Trophoblast cell (in vitro differentiated cells and primary cell): Measurements from ENCODE around the gene PAK1IP1.
"Not testable (repeated sequence)": the region's sequence is repeated elsewhere in the genome, so short reads cannot be mapped to it uniquely, and the experiment has no call there.

Experiments
- DNase-seq, 2 donors: peaks; one replicate each; pipeline ENCODE4 v3.0.0-alpha.2; 2016
- H2AFZ ChIP-seq: 2 replicates; pipeline ENCODE4 v1.6.1; 2013; ENCODE audit warnings: low read length, moderate library complexity, mild to moderate bottlenecking; ENCODE audit not compliant: insufficient read depth, poor library complexity
- H2AK5ac ChIP-seq: 2 replicates; pipeline ENCODE4 v1.6.1; 2013; ENCODE audit warnings: mild to moderate bottlenecking, low read length
- H2BK120ac ChIP-seq: 2 replicates; pipeline ENCODE4 v1.6.1; 2013; ENCODE audit warnings: low read length, mild to moderate bottlenecking, moderate library complexity; ENCODE audit not compliant: insufficient read depth, poor library complexity
- H2BK12ac ChIP-seq: 2 replicates; pipeline ENCODE4 v1.6.1; 2013; ENCODE audit warnings: mild to moderate bottlenecking, low read length, moderate library complexity
- H2BK5ac ChIP-seq: 2 replicates; pipeline ENCODE4 v1.6.1; 2013; ENCODE audit warnings: low read length, low read depth, moderate library complexity, mild to moderate bottlenecking; ENCODE audit not compliant: poor library complexity
- H3K14ac ChIP-seq: 2 replicates; pipeline ENCODE4 v1.6.1; 2013; ENCODE audit warnings: mild to moderate bottlenecking, low read length
- H3K18ac ChIP-seq: 2 replicates; pipeline ENCODE4 v1.6.1; 2013; ENCODE audit warnings: mild to moderate bottlenecking, low read length
- H3K23ac ChIP-seq: 2 replicates; pipeline ENCODE4 v1.6.1; 2013; ENCODE audit warnings: low read length
- H3K27ac ChIP-seq: 2 replicates; pipeline ENCODE4 v1.5.1; 2013; ENCODE audit warnings: low read depth, mild to moderate bottlenecking, inconsistent platforms, low read length, moderate library complexity
- H3K27me3 ChIP-seq: 2 replicates; pipeline ENCODE4 v1.6.1; 2013; ENCODE audit warnings: inconsistent platforms, mild to moderate bottlenecking, low read length, moderate library complexity; ENCODE audit not compliant: insufficient read depth
- H3K36me3 ChIP-seq, 2 experiments: 1 replicate in 1 of 2; 2 replicates in 1 of 2; pipeline ENCODE4 v1.6.1; 2013; ENCODE audit warnings: low read length in 2 of 2, mild to moderate bottlenecking in 2 of 2, moderate library complexity in 1 of 2; ENCODE audit not compliant: insufficient read depth in 2 of 2, control insufficient read depth in 1 of 2
- H3K4ac ChIP-seq: 2 replicates; pipeline ENCODE4 v1.6.1; 2013; ENCODE audit warnings: low read depth, mild to moderate bottlenecking, low read length, moderate library complexity
- H3K4me1 ChIP-seq, 2 experiments: 1 replicate in 1 of 2; 2 replicates in 1 of 2; pipeline ENCODE4 v1.6.1; 2013; ENCODE audit warnings: low read length in 2 of 2, mild to moderate bottlenecking in 2 of 2, moderate library complexity in 1 of 2; ENCODE audit not compliant: insufficient read depth in 2 of 2, control insufficient read depth in 1 of 2
- H3K4me2 ChIP-seq: 2 replicates; pipeline ENCODE4 v1.6.1; 2013; ENCODE audit warnings: inconsistent platforms, mild to moderate bottlenecking, low read length, moderate library complexity
- H3K4me3 ChIP-seq: 2 replicates; pipeline ENCODE4 v1.5.1; 2013; ENCODE audit warnings: mild to moderate bottlenecking, low read depth, low read length, inconsistent platforms
- H3K79me1 ChIP-seq: one replicate; pipeline ENCODE4 v1.6.1; 2013; ENCODE audit warnings: low read length
- H3K79me2 ChIP-seq: 2 replicates; pipeline ENCODE4 v1.6.1; 2013; ENCODE audit warnings: low read length, mild to moderate bottlenecking; ENCODE audit not compliant: control insufficient read depth, insufficient read depth, poor library complexity
- H3K9ac ChIP-seq: 2 replicates; pipeline ENCODE4 v1.6.1; 2013; ENCODE audit warnings: mild to moderate bottlenecking, low read length
- H3K9me3 ChIP-seq: 2 replicates; pipeline ENCODE4 v1.6.1; 2013; ENCODE audit warnings: low read depth, mild to moderate bottlenecking, control low read depth, inconsistent platforms, low read length; ENCODE audit not compliant: insufficient read depth
- H4K12ac ChIP-seq: 2 replicates; pipeline ENCODE4 v1.6.1; 2013; ENCODE audit warnings: low read depth, mild to moderate bottlenecking, low read length, moderate library complexity
- H4K8ac ChIP-seq: 2 replicates; pipeline ENCODE4 v1.6.1; 2013; ENCODE audit warnings: low read depth, mild to moderate bottlenecking, low read length, moderate library complexity
- H4K91ac ChIP-seq: one replicate; pipeline ENCODE4 v1.6.1; 2013; ENCODE audit warnings: low read depth, mild to moderate bottlenecking, low read length, moderate library complexity
- WGBS: extraction: QIAGEN DNeasy Blood & Tissue Kit; methylation state at CpG from one replicate; pipeline ENCODE4 v1.1.7; 2013; ENCODE audit warnings: missing lambda C conversion rate; ENCODE audit not compliant: insufficient read length, insufficient coverage; ENCODE audit errors: extremely low coverage; 5-methylcytosine and 5-hydroxymethylcytosine counted together

Gene PAK1IP1

GRCh38 chr6:10736731-10737130, 42.0 kb downstream of the PAK1IP1 start:
- Histone ChIP-seq H4K12ac (no peak overlapping the region), H3K23ac (no peak overlapping the region), H3K4ac (no peak overlapping the region), H2AK5ac (no peak overlapping the region), H3K79me1 (peaks cover 5% of the 10 kb centered on the region), H3K36me3 (peaks cover 8 to 9% of the 10 kb centered on the region in 2 experiments), H3K4me1 (peaks cover 3 to 6% of the 10 kb centered on the region in 2 experiments), H3K27ac (no peak overlapping the region), H3K4me3 (no peak overlapping the region), H3K79me2 (no peaks in the 10 kb centered on the region), H4K8ac (no peak overlapping the region), H2BK120ac (no peak overlapping the region), H3K14ac (no peak overlapping the region), H3K27me3 (no peaks in the 10 kb centered on the region), H3K18ac (no peak overlapping the region), H2BK5ac (no peak overlapping the region), H2BK12ac (no peak overlapping the region), H2AFZ (no peak overlapping the region), H4K91ac (no peak overlapping the region), H3K4me2 (no peak overlapping the region), H3K9me3 (no peaks in the 10 kb centered on the region), H3K9ac (no peak overlapping the region)
- WGBS, result no CpG with 5 or more reads among the region's 2 CpGs
- DNase-seq, result no peak

GRCh38 chr6:10740061-10740460, 45.3 kb downstream of the PAK1IP1 start:
- H2AFZ ChIP-seq, result no peak overlapping the region
- H3K9ac ChIP-seq, result no peak overlapping the region
- no peaks in the 10 kb centered on the region for H3K27me3 ChIP-seq
- no peak overlapping the region for H3K23ac ChIP-seq
- H3K14ac ChIP-seq, result no peak overlapping the region
- H2BK12ac ChIP-seq, result no peak overlapping the region
- H3K27ac ChIP-seq, result no peak overlapping the region
- H3K18ac ChIP-seq, result no peak overlapping the region
- H3K9me3 ChIP-seq, result no peaks in the 10 kb centered on the region
- DNase-seq, result no peak
- H3K4me3 ChIP-seq, result no peak overlapping the region
- no peak overlapping the region for H4K12ac ChIP-seq
- no peak overlapping the region for H4K91ac ChIP-seq
- H2BK120ac ChIP-seq, result no peak overlapping the region
- no peak overlapping the region for H3K4me2 ChIP-seq
- H3K4me1 ChIP-seq, result no peaks in the 10 kb centered on the region
- no peak overlapping the region for H2BK5ac ChIP-seq
- no peak overlapping the region for H4K8ac ChIP-seq
- H3K36me3 ChIP-seq, result peaks cover 8% of the 10 kb centered on the region in 2 experiments
- H3K4ac ChIP-seq, result no peak overlapping the region
- no peak overlapping the region for H2AK5ac ChIP-seq
- H3K79me2 ChIP-seq, result no peaks in the 10 kb centered on the region
- no peaks in the 10 kb centered on the region for H3K79me1 ChIP-seq

GRCh38 chr6:10741643-10742042, 46.9 kb downstream of the PAK1IP1 start:
- DNase-seq, H3K36me3 ChIP-seq, H3K27ac ChIP-seq, H2BK120ac ChIP-seq, H4K8ac ChIP-seq, H2BK12ac ChIP-seq, H2AFZ ChIP-seq, H3K4me1 ChIP-seq, H3K9ac ChIP-seq, H2AK5ac ChIP-seq, H3K9me3 ChIP-seq, H3K27me3 ChIP-seq, H3K4ac ChIP-seq, H3K23ac ChIP-seq, H3K4me2 ChIP-seq, H3K4me3 ChIP-seq, H3K18ac ChIP-seq, H2BK5ac ChIP-seq, H4K12ac ChIP-seq, H3K79me2 ChIP-seq, H3K14ac ChIP-seq, H3K79me1 ChIP-seq, H4K91ac ChIP-seq: not testable (repeated sequence)
- WGBS, result no CpG with 5 or more reads among the region's 4 CpGs

- Histone ChIP-seq H3K79me1 (peaks cover 2% of the 10 kb centered on the region), H2BK120ac (no peak overlapping the region), H2BK12ac (no peak overlapping the region), H4K91ac (no peak overlapping the region), H3K36me3 (peaks cover 3 to 8% of the 10 kb centered on the region in 2 experiments), H3K14ac (no peak overlapping the region), H3K4me1 (peaks cover 0 to 4% of the 10 kb centered on the region in 2 experiments), H2AK5ac (no peak overlapping the region), H3K4ac (no peak overlapping the region), H3K27me3 (no peaks in the 10 kb centered on the region), H2AFZ (no peak overlapping the region), H3K9me3 (no peaks in the 10 kb centered on the region), H2BK5ac (no peak overlapping the region), H3K79me2 (no peaks in the 10 kb centered on the region), H3K4me3 (no peak overlapping the region), H3K9ac (no peak overlapping the region), H4K12ac (no peak overlapping the region), H4K8ac (no peak overlapping the region), H3K18ac (no peak overlapping the region), H3K27ac (no peak overlapping the region), H3K4me2 (no peak overlapping the region), H3K23ac (no peak overlapping the region)
- no peak for DNase-seq
- no CpG with 5 or more reads among the region's 12 CpGs for WGBS
These were observed 47.5 kb downstream of the PAK1IP1 start for GRCh38 chr6:10742251-10742650.
